ENCODE data around the gene TACR1. TPM values are rescaled to one million over a fixed set of nuclear protein-coding genes. Genes with fewer than 3 reads are reported as not detected.

Gene TACR1
- total and polyA plus RNA-seq, 2 of the 8 experiments (the other 6 are each of a cell fraction or from before 2014, with no cell fraction given), result 0.09 to 0.37 TPM

GRCh38 chr2:75202359-75202758 is 3.0 kb upstream of the TACR1 start:
- H3K4me2 ChIP-seq (ENCODE audit: insufficient read depth in 1 of 2, low read depth in 2 of 2, low read length in 2 of 2), result no peak overlapping the region
- no peak overlapping the region for H2BK20ac ChIP-seq (ENCODE audit: low read length)
- peaks cover 0 to 12% (median 6%) of the 10 kb centered on the region in 4 experiments; a peak in 5 of 7 replicates for H3K4me1 ChIP-seq (replicated peaks in 1 of 4; ENCODE audit: control insufficient read depth in 3 of 4, insufficient read depth in 4 of 4, low read length in 3 of 4)
- TF ChIP-seq TAF7 (optimal IDR thresholded peaks at IDR 0.05; ENCODE audit: borderline replicate concordance, low read depth, low read length), result no peak
- H3K27ac ChIP-seq (ENCODE audit: low read depth, low read length), result no peak overlapping the region
- H4K5ac ChIP-seq (ENCODE audit: insufficient read length, low read depth, low read length), result no peak overlapping the region
- no peak overlapping the region for H2BK120ac ChIP-seq (replicated peaks; ENCODE audit: low read depth, low read length)
- H3K9ac ChIP-seq (replicated peaks in 1 of 4; ENCODE audit: extremely low read depth in 1 of 4, low read depth in 3 of 4, low read length in 3 of 4), result no peak overlapping the region
- no peak overlapping the region for H2BK5ac ChIP-seq (ENCODE audit: low read depth, low read length)
- H3K9me3 ChIP-seq (ENCODE audit: insufficient read depth in 2 of 2, low read depth in 1 of 2, low read length in 1 of 2), result no peaks in the 10 kb centered on the region
- H3K79me2 ChIP-seq (ENCODE audit: control insufficient read depth in 1 of 2, insufficient read depth in 2 of 2, low read length in 2 of 2), result no peaks in the 10 kb centered on the region
- no peak overlapping the region for H2AFZ ChIP-seq (ENCODE audit: low read length)
- H4K8ac ChIP-seq (ENCODE audit: extremely low read depth, insufficient read depth, low read length), result no peak overlapping the region
- no peaks in the 10 kb centered on the region for H3K36me3 ChIP-seq (ENCODE audit: control insufficient read depth in 2 of 4, insufficient read depth in 4 of 4, low read length in 3 of 4)
- H3K79me1 ChIP-seq (ENCODE audit: low read depth, low read length), result no peaks in the 10 kb centered on the region
- H3K27me3 ChIP-seq (replicated peaks in 1 of 4; ENCODE audit: control insufficient read depth in 3 of 4, extremely low read depth in 1 of 4, insufficient read depth in 3 of 4, low read length in 3 of 4), result peaks cover 21 to 50% (median 45%) of the 10 kb centered on the region in 4 experiments
- no peaks in the 10 kb centered on the region for H4K20me1 ChIP-seq (replicated peaks in 1 of 2; ENCODE audit: control insufficient read depth in 1 of 2, insufficient read depth in 2 of 2, low read length in 2 of 2)
- FAIRE-seq (no peak), DNase-seq (ENCODE audit: low read depth in 1 of 2, low spot score in 2 of 2) (no peak)
- peaks cover 15% of the 10 kb centered on the region for H3K23me2 ChIP-seq (ENCODE audit: low read depth, low read length)
- 85% methylated on average over 2 of the region's 2 CpGs; no CpG with 5 or more reads in 1 of the 2 experiments for WGBS, 2 experiments (ENCODE audit: extremely low coverage in 1 of 2, insufficient coverage in 1 of 2, insufficient read length in 1 of 2, insufficient replicate concordance in 2 of 2, low coverage in 1 of 2, low lambda C conversion rate in 2 of 2, missing lambda C conversion rate in 1 of 2)
- no peak overlapping the region for H3K4ac ChIP-seq (replicated peaks; ENCODE audit: insufficient read length, low read depth, low read length)
- no peak overlapping the region for H3K23ac ChIP-seq (ENCODE audit: insufficient read length)
- no peak overlapping the region for H3K56ac ChIP-seq (replicated peaks; ENCODE audit: insufficient read length, low read depth, low read length)
- H2BK15ac ChIP-seq (ENCODE audit: low read length), result no peak overlapping the region
- H2BK12ac ChIP-seq (ENCODE audit: low read depth, low read length), result no peak overlapping the region
- CTCF ChIA-PET (ENCODE audit: partially characterized antibody), result no interaction called here
- H2AK5ac ChIP-seq (ENCODE audit: low read depth, low read length), result no peak overlapping the region
- H4K91ac ChIP-seq (replicated peaks; ENCODE audit: insufficient read length, low read length), result no peak overlapping the region
- no peak overlapping the region for H3K4me3 ChIP-seq (ENCODE audit: extremely low read depth in 1 of 4, insufficient read depth in 2 of 4, low read depth in 3 of 4, low read length in 4 of 4)
- H3K14ac ChIP-seq (ENCODE audit: insufficient read length), result no peak overlapping the region
- POLR2A ChIA-PET (ENCODE audit: partially characterized antibody), result no interaction called here
- H3K18ac ChIP-seq (ENCODE audit: extremely low read depth, low read length), result no peak overlapping the region

Measured in H1 (cell line).